ENCODE results near the gene CHERP. TPM values are rescaled to one million over a fixed set of nuclear protein-coding genes. Genes with fewer than 3 reads are reported as not detected.
"Not testable (repeated sequence)": the region's sequence is repeated elsewhere in the genome, so short reads cannot be mapped to it uniquely, and the experiment has no call there.

The CHERP gene
- total and polyA plus RNA-seq, 2 donors, result 2.5 to 25.4 TPM

DNA sequence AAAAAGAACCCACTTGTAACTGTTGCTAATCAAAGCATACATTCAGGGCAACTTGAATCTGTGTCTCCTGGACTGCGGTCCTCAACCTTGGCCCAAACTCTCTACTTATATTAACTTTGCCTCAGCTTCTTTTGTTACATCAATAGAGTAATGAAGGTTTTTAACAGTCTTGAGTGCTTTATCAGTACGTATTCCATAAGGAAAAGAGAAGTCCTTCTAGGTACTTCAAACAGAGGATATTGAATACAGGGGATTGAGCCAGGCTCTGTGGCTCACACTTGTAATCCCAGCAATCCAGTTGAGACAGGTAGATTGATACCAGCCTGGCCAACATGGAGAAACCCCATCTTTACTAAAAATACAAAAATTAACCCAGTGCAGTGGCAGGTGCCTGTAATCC is 69.2 kb downstream of the CHERP start:
- 70% methylated on average over 2 of the region's 2 CpGs for WGBS
- Histone ChIP-seq H3K4me1 (ENCODE audit: control insufficient read depth in 2 of 2, insufficient read depth in 2 of 2, low read length in 2 of 2) (peaks cover 9 to 10% of the 10 kb centered on the region in 2 donors), H3K4me3 (ENCODE audit: low read length in 2 of 2) (no peak overlapping the region), H3K9me3 (ENCODE audit: control insufficient read depth in 2 of 2, insufficient read depth in 1 of 2, low read length in 1 of 2) (peaks cover 0 to 10% of the 10 kb centered on the region in 2 donors), H3K27ac (ENCODE audit: low read depth in 1 of 2, low read length in 1 of 2) (no peak overlapping the region), H3K36me3 (ENCODE audit: control insufficient read depth in 2 of 2, insufficient read depth in 2 of 2, low read length in 1 of 2) (no peaks in the 10 kb centered on the region), H3K27me3 (ENCODE audit: control insufficient read depth in 2 of 2, insufficient read depth in 1 of 2, low read length in 1 of 2) (no peaks in the 10 kb centered on the region)
- no peak for DNase-seq (ENCODE audit: low read depth in 6 of 9, low spot score in 9 of 9)

DNA sequence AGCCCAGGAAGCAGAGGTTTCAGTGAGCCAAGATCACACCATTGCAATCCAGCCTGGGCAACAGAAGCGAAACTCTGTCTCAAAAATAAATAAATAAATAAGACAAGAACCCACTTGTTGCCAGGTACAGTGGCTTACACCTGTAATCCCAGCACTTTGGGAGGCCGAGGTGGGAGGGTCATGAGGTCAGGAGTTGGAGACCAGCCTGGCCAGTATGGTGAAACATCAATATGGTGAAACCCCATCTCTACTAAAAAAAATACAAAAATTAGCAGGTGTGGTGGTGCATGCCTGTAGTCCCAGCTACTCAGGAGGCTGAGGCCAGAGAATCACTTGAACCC is 69.7 kb downstream of the CHERP start:
- H3K36me3 ChIP-seq (ENCODE audit: control insufficient read depth in 2 of 2, insufficient read depth in 2 of 2, low read length in 1 of 2); H3K27me3 ChIP-seq (ENCODE audit: control insufficient read depth in 2 of 2, insufficient read depth in 1 of 2, low read length in 1 of 2); H3K27ac ChIP-seq (ENCODE audit: low read depth in 1 of 2, low read length in 1 of 2); H3K9me3 ChIP-seq (ENCODE audit: control insufficient read depth in 2 of 2, insufficient read depth in 1 of 2, low read length in 1 of 2); DNase-seq (ENCODE audit: low read depth in 6 of 9, low spot score in 9 of 9): not testable (repeated sequence)
- 64% methylated on average over 2 of the region's 2 CpGs for WGBS
- Histone ChIP-seq H3K4me1 (ENCODE audit: control insufficient read depth in 2 of 2, insufficient read depth in 2 of 2, low read length in 2 of 2) (peaks cover 9 to 10% of the 10 kb centered on the region in 2 donors), H3K4me3 (ENCODE audit: low read length in 2 of 2) (peak overlapping the region; percentile 69 to 91)

DNA sequence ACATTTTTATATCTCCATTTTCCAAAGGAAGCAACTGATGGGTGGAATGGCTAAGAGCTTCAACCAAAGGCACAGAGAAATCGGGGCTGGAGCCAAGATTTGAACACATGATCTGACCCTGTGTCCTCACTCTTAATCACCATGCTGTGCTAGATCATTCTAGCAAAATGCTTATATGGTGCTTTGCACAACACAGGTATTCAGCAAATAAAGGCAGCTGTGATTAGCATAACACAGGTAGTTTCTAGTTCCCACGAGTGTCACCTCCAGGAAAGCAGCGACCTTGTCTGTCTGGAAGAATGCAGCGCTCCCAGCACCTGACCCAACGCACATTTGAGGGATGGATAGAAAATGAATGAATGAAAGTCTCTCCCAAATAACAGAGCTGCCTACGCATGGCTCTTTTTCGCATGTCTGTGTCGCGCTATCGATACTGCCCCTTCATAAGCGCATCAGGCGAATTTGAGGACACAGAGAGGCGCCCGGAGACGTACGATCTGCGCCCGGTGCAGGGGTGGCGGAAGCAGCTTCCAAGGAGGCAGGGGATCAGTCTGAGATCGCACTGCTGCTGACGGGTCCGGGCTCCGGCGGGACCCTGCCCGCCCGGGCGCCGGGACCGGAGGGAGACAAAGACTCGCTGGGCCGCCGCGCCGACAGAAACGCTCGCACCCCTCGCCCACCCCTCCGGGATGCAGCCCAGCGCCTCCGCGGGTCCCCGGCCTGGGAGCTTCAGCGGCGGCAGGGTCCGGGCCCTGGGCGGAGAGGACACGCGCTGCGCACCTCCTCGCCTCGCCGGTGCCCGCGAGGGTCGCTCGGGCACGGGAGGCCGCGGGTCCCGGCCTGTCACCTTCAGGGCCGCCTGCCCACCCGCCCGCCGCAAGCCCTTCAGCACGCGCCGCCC is 71.1 kb downstream of the CHERP start:
- Histone ChIP-seq H3K4me3 (ENCODE audit: low read length in 2 of 2) (peak overlapping the region; percentile 61 to 91), H3K9me3 (ENCODE audit: control insufficient read depth in 2 of 2, insufficient read depth in 1 of 2, low read length in 1 of 2) (peaks cover 0 to 10% of the 10 kb centered on the region in 2 donors), H3K27ac (ENCODE audit: low read depth in 1 of 2, low read length in 1 of 2) (no peak overlapping the region), H3K27me3 (ENCODE audit: control insufficient read depth in 2 of 2, insufficient read depth in 1 of 2, low read length in 1 of 2) (no peaks in the 10 kb centered on the region), H3K36me3 (ENCODE audit: control insufficient read depth in 2 of 2, insufficient read depth in 2 of 2, low read length in 1 of 2) (no peaks in the 10 kb centered on the region), H3K4me1 (ENCODE audit: control insufficient read depth in 2 of 2, insufficient read depth in 2 of 2, low read length in 2 of 2) (peaks cover 9 to 10% of the 10 kb centered on the region in 2 donors)
- WGBS, result 2% methylated on average over 67 of the region's 67 CpGs
- peak in 3 of 9 donors; percentile 15 to 35 (median 28) for DNase-seq (ENCODE audit: low read depth in 6 of 9, low spot score in 9 of 9)

DNA sequence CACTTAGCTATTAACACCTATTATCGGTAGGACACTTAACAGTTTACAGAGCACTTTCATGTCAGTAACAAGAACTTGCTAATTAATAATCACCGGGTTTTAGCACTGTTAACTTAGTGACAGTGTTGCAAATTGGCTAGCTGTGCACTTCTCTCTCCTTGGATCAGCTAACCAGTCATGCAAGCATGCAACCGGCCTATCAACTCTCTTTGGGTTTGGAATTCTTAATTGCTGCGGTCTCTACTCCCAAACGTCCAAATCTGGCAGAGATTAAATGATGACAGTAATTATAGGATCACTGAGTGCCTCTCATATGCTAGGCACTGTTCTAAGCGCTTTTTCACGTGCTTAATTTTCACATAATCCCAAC is 71.7 kb downstream of the CHERP start:
- H3K27ac ChIP-seq (ENCODE audit: low read depth in 1 of 2, low read length in 1 of 2), result no peak overlapping the region
- 76% methylated on average over 7 of the region's 7 CpGs for WGBS
- peak overlapping the region in 1 of 2 donors; percentile 61 for H3K4me3 ChIP-seq (ENCODE audit: low read length in 2 of 2)

More for the DNA sequence above, 71.7 kb downstream of the CHERP start:
- Histone ChIP-seq H3K27me3 (ENCODE audit: control insufficient read depth in 2 of 2, insufficient read depth in 1 of 2, low read length in 1 of 2) (no peaks in the 10 kb centered on the region), H3K9me3 (ENCODE audit: control insufficient read depth in 2 of 2, insufficient read depth in 1 of 2, low read length in 1 of 2) (peaks cover 0 to 10% of the 10 kb centered on the region in 2 donors), H3K36me3 (ENCODE audit: control insufficient read depth in 2 of 2, insufficient read depth in 2 of 2, low read length in 1 of 2) (no peaks in the 10 kb centered on the region), H3K4me1 (ENCODE audit: control insufficient read depth in 2 of 2, insufficient read depth in 2 of 2, low read length in 2 of 2) (peaks cover 9 to 10% of the 10 kb centered on the region in 2 donors)
- no peak for DNase-seq (ENCODE audit: low read depth in 6 of 9, low spot score in 9 of 9)

Other genes starting within 250 kb of the CHERP start
- gene KLF2, start 217.6 kb downstream of the CHERP start, total RNA-seq, result 5.1 TPM
- gene KLF2, start 217.6 kb downstream of the CHERP start, polyA plus RNA-seq, result 16.5 TPM
- gene EPS15L1, start 70.5 kb downstream of the CHERP start, total RNA-seq, result 6.0 TPM
- 19.0 TPM for gene EPS15L1, start 70.5 kb downstream of the CHERP start, polyA plus RNA-seq
- 0.05 TPM for gene CALR3, start 46.3 kb downstream of the CHERP start, total RNA-seq
- gene CALR3, start 46.3 kb downstream of the CHERP start, polyA plus RNA-seq, result 0.09 TPM
- 1.3 TPM for gene C19orf44, start 46.0 kb downstream of the CHERP start, total RNA-seq
- gene C19orf44, start 46.0 kb downstream of the CHERP start, polyA plus RNA-seq, result 4.7 TPM
- gene SLC35E1, start 30.0 kb upstream of the CHERP start, total RNA-seq, result 13.1 TPM
- gene SLC35E1, start 30.0 kb upstream of the CHERP start, polyA plus RNA-seq, result 31.3 TPM
- 6.2 TPM for gene MED26, start 85.8 kb upstream of the CHERP start, total RNA-seq
- 8.1 TPM for gene MED26, start 85.8 kb upstream of the CHERP start, polyA plus RNA-seq
- gene SMIM7, start 117.7 kb upstream of the CHERP start, total RNA-seq, result 79.0 TPM
- 100 TPM for gene SMIM7, start 117.7 kb upstream of the CHERP start, polyA plus RNA-seq
- gene TMEM38A, start 118.7 kb upstream of the CHERP start, total RNA-seq, result 1.4 TPM
- gene TMEM38A, start 118.7 kb upstream of the CHERP start, polyA plus RNA-seq, result 3.2 TPM
- 0.57 TPM for gene NWD1, start 177.4 kb upstream of the CHERP start, total RNA-seq
- gene NWD1, start 177.4 kb upstream of the CHERP start, polyA plus RNA-seq, result 0.98 TPM